ENCODE data around the gene BBX. TPM values are rescaled to one million over a fixed set of nuclear protein-coding genes. Genes with fewer than 3 reads are reported as not detected.
"Not testable (repeated sequence)": the region's sequence is repeated elsewhere in the genome, so short reads cannot be mapped to it uniquely, and the experiment has no call there.

Gene BBX
- total RNA-seq, 1 donor from 2014 or later, result 28.6 TPM

- no peak for DNase-seq (ENCODE audit: low read depth in 2 of 2)
Observed at GRCh38 chr3:107682580-107682979, 159.8 kb downstream of the BBX start.

GRCh38 chr3:107683447-107683846, 160.7 kb downstream of the BBX start:
- no peak for DNase-seq (ENCODE audit: low read depth in 2 of 2)

- no peak for DNase-seq (ENCODE audit: low read depth in 2 of 2)
Observed at GRCh38 chr3:107684431-107684925, 161.7 kb downstream of the BBX start.

GRCh38 chr3:107685383-107685782, 162.6 kb downstream of the BBX start:
- no peak for DNase-seq (ENCODE audit: low read depth in 2 of 2)

- DNase-seq (ENCODE audit: low read depth in 2 of 2), result no peak
Observed at GRCh38 chr3:107687056-107687581, 164.4 kb downstream of the BBX start.

GRCh38 chr3:107689355-107689754, 166.6 kb downstream of the BBX start:
- no peak for DNase-seq (ENCODE audit: low read depth in 2 of 2)

- DNase-seq (ENCODE audit: low read depth in 2 of 2), result peak; percentile 74 to 76
Observed at GRCh38 chr3:107690522-107691138, 167.9 kb downstream of the BBX start.

- not testable (repeated sequence) for DNase-seq (ENCODE audit: low read depth in 2 of 2)
Observed at GRCh38 chr3:107691984-107692383, 169.2 kb downstream of the BBX start.

- not testable (repeated sequence) for DNase-seq (ENCODE audit: low read depth in 2 of 2)
Observed at GRCh38 chr3:107697348-107697747, 174.6 kb downstream of the BBX start.

- DNase-seq (ENCODE audit: low read depth in 2 of 2), result not testable (repeated sequence)
Observed at GRCh38 chr3:107697855-107698254, 175.1 kb downstream of the BBX start.

GRCh38 chr3:107699682-107700081, 176.9 kb downstream of the BBX start:
- DNase-seq (ENCODE audit: low read depth in 2 of 2), result no peak

- no peak for DNase-seq (ENCODE audit: low read depth in 2 of 2)
Observed at GRCh38 chr3:107701299-107701698, 178.5 kb downstream of the BBX start.

- DNase-seq (ENCODE audit: low read depth in 2 of 2), result peak; percentile 26 to 31
Observed at GRCh38 chr3:107704477-107704876, 181.7 kb downstream of the BBX start.

GRCh38 chr3:107705046-107705445, 182.3 kb downstream of the BBX start:
- DNase-seq (ENCODE audit: low read depth in 2 of 2), result no peak

- DNase-seq (ENCODE audit: low read depth in 2 of 2), result peak in 1 of 2 donors; percentile 71
Observed at GRCh38 chr3:107710851-107711250, 188.1 kb downstream of the BBX start.

GRCh38 chr3:107716734-107717133, 194.0 kb downstream of the BBX start:
- DNase-seq (ENCODE audit: low read depth in 2 of 2), result peak in 1 of 2 donors; percentile 5

GRCh38 chr3:107718547-107718946, 195.8 kb downstream of the BBX start:
- no peak for DNase-seq (ENCODE audit: low read depth in 2 of 2)

- DNase-seq (ENCODE audit: low read depth in 2 of 2), result no peak
Observed at GRCh38 chr3:107727102-107727501, 204.3 kb downstream of the BBX start.

- DNase-seq (ENCODE audit: low read depth in 2 of 2), result no peak
Observed at GRCh38 chr3:107729686-107730085, 206.9 kb downstream of the BBX start.

GRCh38 chr3:107734317-107734716, 211.6 kb downstream of the BBX start:
- DNase-seq (ENCODE audit: low read depth in 2 of 2), result no peak

- DNase-seq (ENCODE audit: low read depth in 2 of 2), result no peak
Observed at GRCh38 chr3:107737914-107738313, 215.2 kb downstream of the BBX start.

- no peak for DNase-seq (ENCODE audit: low read depth in 2 of 2)
Observed at GRCh38 chr3:107738486-107739183, 215.9 kb downstream of the BBX start.

- no peak for DNase-seq (ENCODE audit: low read depth in 2 of 2)
Observed at GRCh38 chr3:107739227-107739626, 216.5 kb downstream of the BBX start.
